Fibroblast of upper back skin (primary cell): Measurements from ENCODE around the gene ZFHX3.

Experiments
- DNase-seq: peaks from one replicate; pipeline ENCODE4 v3.0.0-alpha.2; 2013

The ZFHX3 gene

DNA sequence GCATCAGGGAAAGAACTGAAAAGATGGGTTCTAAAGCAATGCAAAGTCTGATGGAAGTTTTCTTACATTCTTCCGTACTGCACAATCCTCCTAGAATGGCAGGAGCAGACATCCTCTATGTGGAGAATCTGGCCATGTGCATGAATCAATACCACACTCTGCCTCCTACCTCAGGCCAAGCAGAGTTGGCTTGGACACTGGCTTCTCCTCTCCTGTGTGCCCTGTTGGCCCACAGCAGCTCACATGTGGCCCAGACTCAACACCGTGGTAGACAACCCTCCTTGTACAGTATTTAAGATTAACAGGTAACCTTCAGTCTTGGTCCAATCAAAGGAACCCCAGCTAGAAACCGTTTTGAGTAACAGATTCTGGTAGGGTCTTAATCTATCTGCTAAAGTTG is 101.9 kb downstream of the ZFHX3 start:
- no peak for DNase-seq

GRCh38 chr16:72945611-72946010 is 102.3 kb downstream of the ZFHX3 start:
- DNase-seq = no peak

DNA sequence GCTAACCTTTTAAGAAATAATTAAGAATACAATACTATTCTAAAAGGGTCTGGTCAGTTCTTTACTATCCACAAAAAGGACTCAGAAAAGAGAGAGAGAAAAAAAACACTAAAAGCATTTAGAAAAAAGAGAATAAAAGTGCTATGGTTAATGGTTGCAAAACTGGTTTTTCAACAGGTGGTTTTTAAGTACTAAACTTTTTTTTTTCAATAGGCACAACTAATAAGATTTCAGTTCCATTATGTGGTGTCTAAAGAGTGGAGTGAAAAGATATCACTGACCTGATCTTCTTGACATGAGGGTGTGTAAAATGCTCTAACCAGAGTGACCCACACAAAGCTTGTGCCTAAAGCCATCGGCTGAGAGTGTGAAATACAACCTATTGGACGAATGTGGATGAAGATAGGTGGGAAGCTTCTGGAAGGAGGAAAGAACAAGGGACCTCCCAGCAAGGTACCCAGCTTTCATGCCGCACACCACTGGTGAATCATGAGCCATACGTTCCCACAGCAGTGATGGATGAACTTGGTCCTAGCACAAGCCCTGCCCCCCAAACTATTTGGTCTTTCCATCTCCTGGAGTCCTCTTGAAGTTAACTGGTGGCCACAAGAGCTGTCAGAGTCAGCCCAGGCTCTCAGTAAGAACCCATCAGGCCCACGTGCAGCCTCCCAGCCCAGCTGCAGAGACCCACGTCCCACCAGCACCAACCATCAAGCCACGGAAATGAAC is 103.0 kb downstream of the ZFHX3 start:
- peak; percentile 51 for DNase-seq

DNA sequence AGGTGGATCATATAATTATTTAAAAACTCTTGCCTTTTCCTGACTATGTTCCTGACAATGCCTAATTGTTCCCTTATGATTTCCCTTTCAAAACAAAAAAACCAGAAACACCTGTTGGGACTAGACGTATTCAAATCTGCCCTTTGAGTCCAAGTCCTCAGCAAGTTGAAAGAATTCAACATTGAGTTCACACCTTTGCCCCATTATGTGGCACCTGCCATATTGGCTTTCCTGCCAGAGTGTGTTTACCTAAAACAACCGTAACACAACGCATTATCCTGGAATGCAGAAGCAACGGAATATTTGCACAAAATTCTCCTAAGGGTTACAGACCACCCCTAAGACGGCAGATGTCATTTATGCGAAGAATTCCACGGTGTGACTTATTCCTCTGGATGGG is 105.9 kb downstream of the ZFHX3 start:
- DNase-seq = no peak

DNA sequence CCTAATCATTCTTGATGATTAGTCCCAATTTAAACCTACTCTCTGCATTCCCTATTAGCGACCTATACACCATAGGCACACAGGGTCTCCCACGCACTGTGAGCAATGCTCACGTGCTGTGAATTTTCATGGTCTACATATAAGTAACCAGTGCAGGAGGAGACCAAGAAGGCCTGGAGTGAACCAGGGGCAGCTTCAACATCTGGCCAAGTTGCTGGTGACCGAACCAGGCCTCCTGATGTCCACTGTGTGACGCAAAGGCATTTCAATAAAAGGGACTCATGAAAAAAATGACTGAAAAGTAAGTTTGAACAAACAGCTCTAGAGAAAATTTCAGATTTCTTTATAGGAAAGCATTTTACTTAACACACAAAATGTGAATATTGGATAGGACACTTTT is 107.0 kb downstream of the ZFHX3 start:
- no peak for DNase-seq

DNA sequence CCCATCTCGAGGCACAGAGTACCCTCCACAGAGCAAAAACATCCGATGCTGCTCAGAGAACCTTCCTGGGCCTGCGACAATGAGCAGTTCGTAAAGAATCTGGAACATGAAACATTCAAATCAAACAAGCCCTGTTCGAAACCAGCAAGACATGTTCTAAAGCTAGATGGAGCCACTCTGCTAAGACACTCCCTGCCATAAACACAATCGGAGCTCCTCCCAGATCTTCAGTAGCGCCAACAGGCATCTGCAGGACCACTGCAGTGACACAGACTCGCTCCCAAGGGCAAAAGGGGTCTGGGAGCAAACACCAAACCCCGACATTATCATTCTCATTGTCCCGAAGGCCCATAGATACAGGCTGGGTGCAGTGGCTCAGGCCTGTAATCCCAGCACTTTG is 108.7 kb downstream of the ZFHX3 start:
- DNase-seq = peak; percentile 50

DNA sequence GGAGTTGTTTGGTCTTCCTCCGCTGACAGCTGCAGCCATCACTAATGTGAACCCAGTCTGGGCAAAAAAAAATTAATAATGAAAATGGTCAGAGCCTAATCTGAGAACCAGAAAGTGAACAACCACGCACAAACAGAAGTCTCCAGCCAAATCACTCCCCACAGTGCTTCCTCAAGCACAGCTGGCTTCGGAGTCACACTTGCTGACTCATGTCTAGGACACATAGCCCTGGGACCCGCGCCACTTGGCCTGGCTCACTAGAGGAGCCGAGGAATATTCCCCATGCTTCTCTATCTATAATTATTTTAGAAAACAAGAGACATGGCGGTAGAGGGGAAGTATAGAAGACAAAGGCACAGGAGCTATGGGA is 109.1 kb downstream of the ZFHX3 start:
- DNase-seq = peak; percentile 77

DNA sequence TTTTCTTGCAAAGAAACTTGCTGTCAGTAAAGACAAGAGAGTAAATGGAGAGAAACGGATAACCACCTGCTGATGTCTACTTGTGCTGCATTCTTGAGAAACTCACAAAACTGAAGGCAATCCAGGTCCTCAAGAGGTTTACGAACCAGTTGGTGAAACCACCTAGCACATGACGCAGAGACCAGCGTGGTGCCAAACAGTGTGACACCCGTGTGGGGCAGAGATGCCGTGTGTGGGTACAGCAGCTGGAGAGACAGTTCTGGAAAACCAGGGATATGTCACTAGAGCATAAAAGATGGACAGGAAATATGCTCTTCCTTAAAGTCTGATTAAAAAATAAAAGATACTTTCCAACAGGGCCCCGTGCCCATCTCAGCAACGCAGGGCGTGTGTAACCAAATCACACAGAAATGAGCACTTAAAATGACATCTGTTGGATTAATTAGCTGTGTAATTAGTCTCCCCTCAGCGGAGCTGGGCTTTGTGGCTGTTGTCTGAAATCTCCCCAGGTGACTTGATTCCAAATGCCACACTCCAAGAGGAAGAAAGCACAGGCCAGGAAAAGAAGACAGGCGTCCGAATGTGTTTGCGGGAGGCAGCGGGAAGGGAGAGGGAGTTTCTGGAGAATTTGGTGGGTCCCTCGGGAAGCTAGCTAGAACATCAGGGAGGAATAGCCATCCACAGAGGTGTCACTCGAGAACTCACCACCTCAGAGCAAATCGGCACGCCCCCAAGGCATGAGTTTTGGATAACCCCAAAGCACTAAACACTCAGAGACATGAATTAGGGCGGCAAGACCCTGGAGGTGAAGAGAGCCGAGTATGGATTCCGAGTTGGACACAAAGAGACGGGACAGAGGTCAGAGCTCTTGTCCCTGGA is 109.8 kb downstream of the ZFHX3 start:
- DNase-seq = no peak

- no peak for DNase-seq
These were observed 110.6 kb downstream of the ZFHX3 start for GRCh38 chr16:72937360-72937759.

GRCh38 chr16:72936408-72936807 is 111.5 kb downstream of the ZFHX3 start:
- DNase-seq = no peak

DNA sequence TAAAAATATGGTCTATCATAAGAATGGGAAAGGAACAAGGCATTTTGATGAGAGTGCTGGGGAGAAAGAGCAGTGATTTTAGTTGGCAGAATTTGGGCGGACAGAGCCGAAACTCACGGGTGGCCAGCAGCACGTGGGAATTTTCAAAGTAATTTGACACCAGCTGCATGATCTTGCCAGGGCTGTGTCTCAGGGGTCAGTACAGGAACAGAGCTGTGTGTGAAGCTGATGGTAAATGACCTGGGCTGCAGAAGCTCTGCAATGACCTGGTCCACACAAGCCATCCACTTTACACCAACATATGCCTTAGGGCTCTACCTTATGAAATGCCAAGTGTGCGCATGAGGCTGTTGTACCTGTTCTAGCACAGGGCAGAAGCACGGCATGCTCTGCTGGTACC is 112.0 kb downstream of the ZFHX3 start:
- DNase-seq = no peak

DNA sequence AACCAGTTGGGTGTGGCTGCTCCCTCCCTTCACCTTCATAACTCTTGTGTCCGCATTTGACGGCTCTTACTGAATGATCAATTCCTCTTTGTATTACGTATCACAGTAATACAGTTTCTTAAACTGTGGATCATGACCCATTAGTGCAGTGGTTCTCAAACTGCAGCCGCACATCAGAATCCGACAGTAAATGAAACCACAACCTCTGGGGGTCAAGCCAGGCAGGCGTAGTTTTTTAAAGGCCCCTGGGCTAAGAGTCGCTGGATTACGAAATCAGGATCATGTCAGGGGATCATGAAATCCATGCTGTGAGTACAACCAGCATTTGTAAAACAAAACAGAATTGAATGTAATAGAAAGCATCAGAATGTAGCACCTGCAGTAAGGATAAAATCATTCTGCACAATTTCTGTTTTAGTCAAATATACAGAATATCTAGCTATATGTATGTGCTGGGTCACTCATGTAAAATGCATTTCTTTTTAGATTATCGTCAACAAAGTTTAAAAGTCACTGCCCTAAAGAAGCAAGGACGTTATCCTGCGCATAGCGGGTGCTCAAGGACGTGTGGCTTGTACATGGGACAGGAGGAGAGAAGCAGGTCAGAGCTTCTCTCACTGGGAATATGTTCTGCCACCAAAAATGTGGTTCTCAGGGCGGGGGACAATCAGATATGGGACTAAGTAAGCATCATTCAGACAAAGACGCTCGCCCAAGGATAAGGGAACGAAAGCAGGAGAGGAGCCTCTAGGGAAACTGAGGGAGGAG is 113.1 kb downstream of the ZFHX3 start:
- peak; percentile 70 for DNase-seq

DNA sequence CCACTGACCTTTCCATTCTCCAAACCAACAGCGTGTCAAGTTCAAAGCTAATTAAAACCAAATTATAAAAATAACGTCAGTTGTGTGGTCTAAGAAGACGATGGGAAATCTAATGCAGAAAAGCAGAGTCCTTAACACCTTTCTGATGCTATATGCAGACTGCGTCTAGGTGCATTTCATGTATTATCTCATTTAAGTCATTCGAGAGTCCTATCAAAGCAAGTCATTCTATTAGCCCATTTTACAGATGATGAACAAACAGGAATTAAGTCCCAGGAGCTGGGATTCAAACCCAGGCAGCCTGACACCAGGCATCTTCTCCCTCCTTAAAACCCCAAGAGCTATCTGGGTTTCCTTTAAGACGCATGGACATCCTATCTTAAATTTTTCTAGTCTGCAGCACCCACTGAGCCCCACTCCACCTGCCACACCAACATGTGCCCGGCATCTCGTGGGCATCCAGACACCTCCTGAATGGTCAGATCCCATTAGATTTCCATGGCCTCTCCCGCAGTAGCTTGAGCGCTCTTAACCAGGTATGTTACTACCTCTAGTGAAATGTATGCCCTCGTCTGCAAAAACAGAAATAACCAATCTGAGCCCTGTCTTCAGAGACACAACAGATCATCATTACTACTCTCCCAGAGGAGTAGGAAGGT is 115.1 kb downstream of the ZFHX3 start:
- no peak for DNase-seq

GRCh38 chr16:72932050-72932449 is 115.9 kb downstream of the ZFHX3 start:
- DNase-seq = no peak

GRCh38 chr16:72930396-72930795 is 117.5 kb downstream of the ZFHX3 start:
- DNase-seq = no peak

DNA sequence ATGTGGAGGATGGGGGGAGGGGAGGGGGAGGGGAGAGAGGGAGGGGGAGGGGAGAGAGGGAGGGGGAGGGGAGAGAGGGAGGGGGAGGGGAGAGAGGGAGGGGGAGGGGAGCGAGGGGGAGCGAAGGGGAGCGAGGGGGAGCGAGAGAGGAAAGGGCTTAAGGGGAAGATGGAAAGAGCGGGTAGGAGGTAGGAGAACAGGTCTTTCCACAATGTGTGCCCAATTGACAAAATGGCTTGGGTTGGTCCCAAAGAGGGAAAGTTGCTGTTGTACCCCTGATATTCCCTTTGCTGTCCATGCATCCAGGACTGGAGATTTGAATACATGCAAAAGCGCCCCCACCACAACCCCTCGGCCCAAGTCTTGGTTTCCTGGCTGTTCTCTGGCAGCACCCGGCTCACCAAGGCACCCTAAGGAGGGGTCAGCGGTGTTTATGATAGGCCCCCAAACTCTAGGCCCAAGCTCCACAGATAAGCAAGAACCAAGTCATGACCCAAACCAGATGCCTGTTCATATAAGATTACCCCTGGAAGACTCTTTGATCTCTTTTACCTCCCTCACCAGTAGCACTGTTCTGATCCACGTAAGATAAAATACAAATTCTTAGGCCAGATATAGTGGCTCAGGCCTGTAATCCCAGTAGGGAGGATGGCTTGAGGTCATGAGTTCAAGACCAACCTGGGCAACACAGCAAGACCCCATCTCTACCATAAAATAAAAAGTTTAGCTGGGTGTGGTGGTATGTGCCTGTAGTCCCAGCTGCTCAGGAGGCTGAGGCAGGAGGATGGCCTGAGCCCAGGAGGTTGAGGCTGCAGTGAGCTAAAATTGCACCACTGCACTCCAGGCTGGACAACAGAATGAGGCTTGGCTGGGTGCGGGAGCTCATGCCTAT is 119.6 kb downstream of the ZFHX3 start:
- DNase-seq = no peak

DNA sequence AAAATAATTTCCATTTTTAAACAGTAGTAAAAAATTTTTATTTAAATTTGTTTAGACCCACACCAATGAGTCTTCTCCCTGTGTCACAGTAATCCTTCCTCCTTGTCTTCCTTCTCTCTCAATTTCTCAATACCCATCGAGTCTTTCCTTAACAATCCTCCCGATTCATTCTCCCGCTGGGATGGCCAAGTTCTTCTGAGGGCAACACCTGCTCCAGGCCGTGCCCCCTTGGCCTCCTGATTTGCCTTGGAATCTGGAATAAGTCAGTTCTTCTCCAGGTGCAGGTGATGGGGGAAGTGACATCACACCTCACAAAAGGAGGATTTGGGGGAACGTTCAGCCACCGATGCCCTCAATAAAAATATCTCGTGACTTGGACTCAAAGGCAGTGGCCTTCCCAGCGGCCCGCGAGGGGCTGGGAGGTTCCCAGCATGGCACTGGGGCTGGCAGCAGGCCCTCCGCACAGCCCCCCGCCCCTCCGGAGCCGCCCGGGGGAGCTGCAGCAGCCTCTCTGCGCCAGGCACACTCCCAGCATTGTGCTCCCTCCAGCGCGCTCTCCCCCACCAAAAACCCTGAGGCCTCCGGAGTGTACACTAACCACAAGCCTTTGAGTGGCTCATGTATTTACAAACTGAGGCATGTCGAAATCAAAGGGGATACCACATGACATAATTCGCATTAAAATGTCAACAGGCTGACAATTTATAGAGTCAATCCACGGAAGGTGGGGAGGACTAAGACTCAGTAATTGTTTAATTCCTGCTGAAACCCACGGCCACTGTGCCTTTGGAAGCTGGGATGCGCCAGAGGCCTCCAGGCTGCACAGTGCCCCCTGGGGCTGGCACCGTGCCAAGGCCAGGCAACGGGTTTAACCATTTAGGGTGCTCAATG is 120.5 kb downstream of the ZFHX3 start:
- peak; percentile 95 for DNase-seq

- no peak for DNase-seq
These were observed 121.5 kb downstream of the ZFHX3 start for GRCh38 chr16:72926177-72927070.

DNA sequence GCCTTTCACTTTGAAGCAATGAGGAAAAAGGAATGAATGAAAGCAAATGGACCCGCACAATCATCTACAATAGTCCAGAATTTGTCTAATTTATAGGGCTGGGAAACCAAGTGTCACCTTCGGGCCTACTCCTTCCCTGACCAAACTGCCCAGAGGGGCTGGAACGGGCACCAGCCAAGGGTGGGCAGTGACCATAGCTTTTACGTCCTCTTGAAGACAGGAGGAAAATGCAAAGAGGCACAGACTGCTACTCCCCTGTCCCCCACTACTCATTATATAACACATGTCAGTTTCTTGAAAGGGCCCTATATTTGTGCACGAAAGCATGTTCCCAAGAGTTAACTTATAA is 122.3 kb downstream of the ZFHX3 start:
- no peak for DNase-seq
